Stomach (tissue), 4 donors: Measurements from ENCODE around the gene GUCD1.

Experiments
- CTCF ChIP-seq, 7 experiments: fragments of 450-650 bp in 4 of 7; fragments of 200-600 bp in 3 of 7; sonication (generic) in 3 of 7; IDR thresholded peaks; one replicate each; pipeline ENCODE4 v1.5.1; 2016 to 2019; ENCODE audit warnings: antibody characterized with exemption in 7 of 7, control low read depth in 2 of 7, mild to moderate bottlenecking in 1 of 7
- POLR2A ChIP-seq, 4 donors: fragments of 450-650 bp; IDR thresholded peaks; one replicate each; pipeline ENCODE4 v1.6.1; 2016; ENCODE audit warnings: antibody characterized with exemption in 4 of 4, control low read depth in 2 of 4, mild to moderate bottlenecking in 1 of 4, moderate library complexity in 1 of 4

GRCh38 chr22:24518771-24519485 lies 36.0 kb downstream of the GUCD1 start:
- no peak for TF ChIP-seq CTCF (IDR thresholded peaks at IDR 0.05)
- no peak for TF ChIP-seq POLR2A (IDR thresholded peaks at IDR 0.05)
